Breast epithelium (tissue), 3 donors: ENCODE measurements around the gene SNX18.

ENCODE experiments used
- POLR2A ChIP-seq: fragments of 450-650 bp; IDR thresholded peaks from one replicate; pipeline ENCODE4 v1.6.1; 2016; ENCODE audit warnings: antibody characterized with exemption, mild to moderate bottlenecking, moderate library complexity
- POLR2AphosphoS5 ChIP-seq, 3 donors: sonication (generic); formaldehyde crosslinking; IDR thresholded peaks; one replicate each; pipeline ENCODE4 v1.6.1; 2017; ENCODE audit warnings: antibody characterized with exemption in 3 of 3
- TF ChIP-seq, protein P1 (sequence below), 3 donors: fragments of 450-650 bp; IDR thresholded peaks; one replicate each; pipeline ENCODE4 v1.5.1; 2016 to 2017; ENCODE audit warnings: antibody characterized with exemption in 3 of 3, mild to moderate bottlenecking in 3 of 3, moderate library complexity in 3 of 3

DNA sequence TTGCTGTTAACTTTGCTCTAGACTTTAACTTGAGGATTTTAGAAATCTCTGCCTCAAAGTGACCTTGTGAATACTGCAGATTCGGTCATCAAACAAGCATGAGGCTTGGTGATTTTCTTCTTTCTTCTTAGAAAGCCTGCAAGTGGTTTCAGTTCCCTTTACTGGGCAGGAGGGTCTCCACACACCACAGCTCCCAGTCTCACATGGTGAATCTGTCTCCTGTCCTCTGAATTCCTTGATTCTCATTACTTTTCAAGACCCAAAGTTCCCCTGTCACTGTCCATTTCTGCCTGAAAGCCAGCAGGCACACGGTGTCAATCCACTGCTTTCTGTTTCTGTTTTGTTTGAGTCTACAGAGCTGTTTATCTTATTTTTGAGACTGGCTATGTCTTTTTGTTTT lies 47.9 kb upstream of the SNX18 start:
- TF ChIP-seq, protein P1, sequence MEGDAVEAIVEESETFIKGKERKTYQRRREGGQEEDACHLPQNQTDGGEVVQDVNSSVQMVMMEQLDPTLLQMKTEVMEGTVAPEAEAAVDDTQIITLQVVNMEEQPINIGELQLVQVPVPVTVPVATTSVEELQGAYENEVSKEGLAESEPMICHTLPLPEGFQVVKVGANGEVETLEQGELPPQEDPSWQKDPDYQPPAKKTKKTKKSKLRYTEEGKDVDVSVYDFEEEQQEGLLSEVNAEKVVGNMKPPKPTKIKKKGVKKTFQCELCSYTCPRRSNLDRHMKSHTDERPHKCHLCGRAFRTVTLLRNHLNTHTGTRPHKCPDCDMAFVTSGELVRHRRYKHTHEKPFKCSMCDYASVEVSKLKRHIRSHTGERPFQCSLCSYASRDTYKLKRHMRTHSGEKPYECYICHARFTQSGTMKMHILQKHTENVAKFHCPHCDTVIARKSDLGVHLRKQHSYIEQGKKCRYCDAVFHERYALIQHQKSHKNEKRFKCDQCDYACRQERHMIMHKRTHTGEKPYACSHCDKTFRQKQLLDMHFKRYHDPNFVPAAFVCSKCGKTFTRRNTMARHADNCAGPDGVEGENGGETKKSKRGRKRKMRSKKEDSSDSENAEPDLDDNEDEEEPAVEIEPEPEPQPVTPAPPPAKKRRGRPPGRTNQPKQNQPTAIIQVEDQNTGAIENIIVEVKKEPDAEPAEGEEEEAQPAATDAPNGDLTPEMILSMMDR (IDR thresholded peaks at IDR 0.05): no peak
- TF ChIP-seq POLR2AphosphoS5 (IDR thresholded peaks at IDR 0.05) (no peak), POLR2A (no peak)
